ENCODE data around the gene LRRC8E.

- TF ChIP-seq POLR2AphosphoS5 (IDR thresholded peaks at IDR 0.05; ENCODE audit: low read depth, low read length) (no peak), POLR2A (IDR thresholded peaks at IDR 0.05; ENCODE audit: low read depth, low read length) (no peak), TAF1 (IDR thresholded peaks at IDR 0.05; ENCODE audit: low read depth, low read length) (no peak), POU2F2 (IDR thresholded peaks at IDR 0.05; ENCODE audit: low read depth, low read length) (0 out of 2 replicates have a peak, but pooled peaks have one; percentile 17), SPI1 (IDR thresholded peaks at IDR 0.05; ENCODE audit: low read depth, low read length) (no peak)
These were observed 19.4 kb upstream of the LRRC8E start for GRCh38 chr19:7868671-7869452.
